ENCODE measurements around the gene B4GALT6.
A peak's percentile ranks its signal among the peaks of the same experiment; 100 is the strongest.
"Not testable (repeated sequence)": the region's sequence is repeated elsewhere in the genome, so short reads cannot be mapped to it uniquely, and the experiment has no call there.

Gene B4GALT6, protein sequence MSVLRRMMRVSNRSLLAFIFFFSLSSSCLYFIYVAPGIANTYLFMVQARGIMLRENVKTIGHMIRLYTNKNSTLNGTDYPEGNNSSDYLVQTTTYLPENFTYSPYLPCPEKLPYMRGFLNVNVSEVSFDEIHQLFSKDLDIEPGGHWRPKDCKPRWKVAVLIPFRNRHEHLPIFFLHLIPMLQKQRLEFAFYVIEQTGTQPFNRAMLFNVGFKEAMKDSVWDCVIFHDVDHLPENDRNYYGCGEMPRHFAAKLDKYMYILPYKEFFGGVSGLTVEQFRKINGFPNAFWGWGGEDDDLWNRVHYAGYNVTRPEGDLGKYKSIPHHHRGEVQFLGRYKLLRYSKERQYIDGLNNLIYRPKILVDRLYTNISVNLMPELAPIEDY

GRCh38 chr18:31684279-31685096 is at the start of gene B4GALT6:
B4GALT6 (minus strand) TSS chr18:31684581; CDS start chr18:31684426, 155 bp downstream.
- no peak for DNase-seq

DNA sequence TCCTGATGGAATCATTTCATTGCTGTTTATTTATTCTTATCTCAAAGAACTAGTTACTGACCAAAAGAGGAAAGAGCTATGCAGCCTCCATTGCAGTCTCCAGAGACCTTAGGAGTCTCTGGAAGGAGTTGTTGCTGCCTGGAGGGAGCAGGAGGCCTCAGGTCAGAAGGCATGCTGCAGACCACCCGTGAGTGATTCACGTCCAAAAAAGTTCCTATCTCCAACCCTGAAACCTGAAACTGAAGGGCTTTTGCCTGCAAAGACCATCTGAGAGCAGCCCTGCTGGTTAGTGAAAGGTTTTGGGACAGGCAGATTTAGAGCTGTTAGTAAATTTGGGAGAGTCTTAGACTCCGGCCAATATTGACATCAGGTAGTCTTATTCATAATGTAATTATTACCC is 47.2 kb upstream of the B4GALT6 start:
- DNase-seq: no peak

GRCh38 chr18:31729196-31729595 is 44.8 kb upstream of the B4GALT6 start:
- DNase-seq: not testable (repeated sequence)

DNA sequence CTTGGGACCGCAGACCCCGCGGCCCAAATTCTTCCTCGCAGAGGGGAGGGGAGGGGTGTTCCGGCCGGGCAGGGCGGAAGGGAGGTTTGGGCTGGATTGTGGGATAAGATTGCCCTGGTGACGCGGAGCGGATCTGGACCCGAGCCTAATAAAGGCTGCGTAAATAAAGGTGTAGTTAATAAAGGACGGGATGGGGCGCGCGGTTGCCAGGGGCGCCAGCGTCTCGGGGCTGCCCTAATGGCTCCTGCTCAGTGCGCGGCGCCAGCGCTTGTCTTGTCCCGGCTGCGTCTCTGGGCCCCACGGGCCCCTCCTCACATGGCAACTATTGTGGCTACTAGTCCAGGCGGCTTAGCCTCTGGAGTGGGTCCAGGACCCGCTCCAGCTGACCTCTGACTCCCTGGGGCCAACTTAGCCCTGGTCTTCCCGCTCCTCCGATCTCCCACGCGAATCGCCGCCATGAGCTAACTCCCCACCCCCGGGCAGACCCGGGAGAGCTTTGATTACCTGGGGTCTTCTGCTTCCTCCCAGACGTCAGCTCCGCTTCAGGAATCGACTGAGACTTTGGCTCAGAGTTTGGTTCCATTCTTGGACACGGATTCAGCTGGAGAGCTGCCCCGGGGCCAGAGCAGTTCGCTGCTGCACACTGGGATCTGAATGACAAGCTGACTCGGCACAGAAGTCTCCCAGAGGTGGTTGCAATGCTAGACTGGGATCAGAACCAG is 39.8 kb upstream of the B4GALT6 start:
- no peak for DNase-seq

GRCh38 chr18:31723639-31723989 is 39.2 kb upstream of the B4GALT6 start:
- DNase-seq: no peak

DNA sequence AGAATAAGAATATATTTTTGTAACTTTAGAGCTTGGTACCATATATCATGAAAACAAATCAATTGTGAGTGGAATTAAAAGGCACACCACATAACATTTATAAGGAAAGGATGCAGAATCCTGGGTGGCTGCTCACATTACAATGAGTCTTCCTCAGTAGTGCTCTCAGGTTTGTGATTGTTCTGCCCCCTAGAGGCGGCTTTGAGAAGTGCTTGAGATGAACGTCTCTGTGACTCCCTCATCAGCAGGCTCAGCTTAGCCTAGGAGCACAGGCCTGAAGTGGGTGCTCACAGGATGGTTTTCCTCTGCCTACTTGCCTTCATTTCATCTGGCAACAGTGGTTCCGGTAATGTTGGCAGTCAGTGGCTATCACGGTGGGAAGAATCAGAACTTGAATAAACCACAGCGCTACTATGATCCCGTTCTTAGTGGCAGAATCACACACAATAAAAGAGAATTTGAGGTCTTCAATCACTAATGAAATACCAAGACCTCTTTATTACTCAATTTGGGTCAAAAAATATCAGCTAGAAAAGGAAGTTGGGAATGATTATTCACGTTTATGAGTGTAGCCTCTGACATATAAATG is 38.1 kb upstream of the B4GALT6 start:
- peak; percentile 50 for DNase-seq

DNA sequence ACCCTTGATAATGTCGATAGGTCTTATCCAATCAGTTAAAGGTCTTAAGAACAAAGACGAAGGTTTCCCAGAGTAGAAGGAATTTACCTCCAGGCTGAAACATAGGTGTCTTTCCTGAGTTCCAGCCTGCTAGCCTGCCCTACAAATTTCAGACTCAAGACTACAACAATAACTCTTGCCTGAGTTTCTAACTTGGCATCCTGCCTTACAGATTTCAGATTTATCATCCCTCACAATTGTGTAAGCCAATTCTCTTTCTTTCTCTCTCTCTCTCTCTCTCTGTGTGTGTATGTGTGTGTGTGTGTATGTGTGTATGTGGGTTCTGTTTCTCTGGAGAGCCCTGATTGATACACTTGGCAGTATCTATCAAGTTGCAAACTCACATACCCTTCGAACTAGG is 37.2 kb upstream of the B4GALT6 start:
- peak; percentile 23 for DNase-seq

DNA sequence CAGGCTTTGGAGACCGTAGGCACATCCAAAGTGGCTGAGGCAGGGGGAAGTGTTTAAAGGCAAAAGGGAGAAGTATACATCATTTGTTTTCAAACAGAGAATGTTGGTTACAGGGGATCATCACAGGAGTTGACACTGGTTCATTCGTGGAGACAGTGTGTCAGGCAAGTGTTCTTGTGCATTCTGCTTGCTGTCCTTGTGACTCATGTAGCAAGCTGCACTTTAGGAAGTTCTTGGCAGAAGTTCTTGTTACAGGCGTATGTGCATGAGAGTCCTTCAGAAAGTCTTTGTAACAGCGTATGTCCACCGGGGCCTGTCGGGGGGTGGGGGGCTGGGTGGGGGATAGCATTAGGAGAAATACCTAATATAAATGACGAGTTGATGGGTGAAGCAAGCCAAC is 36.5 kb upstream of the B4GALT6 start:
- no peak for DNase-seq

- no peak for DNase-seq
Measured at GRCh38 chr18:31719363-31720006, 35.1 kb upstream of the B4GALT6 start.

DNA sequence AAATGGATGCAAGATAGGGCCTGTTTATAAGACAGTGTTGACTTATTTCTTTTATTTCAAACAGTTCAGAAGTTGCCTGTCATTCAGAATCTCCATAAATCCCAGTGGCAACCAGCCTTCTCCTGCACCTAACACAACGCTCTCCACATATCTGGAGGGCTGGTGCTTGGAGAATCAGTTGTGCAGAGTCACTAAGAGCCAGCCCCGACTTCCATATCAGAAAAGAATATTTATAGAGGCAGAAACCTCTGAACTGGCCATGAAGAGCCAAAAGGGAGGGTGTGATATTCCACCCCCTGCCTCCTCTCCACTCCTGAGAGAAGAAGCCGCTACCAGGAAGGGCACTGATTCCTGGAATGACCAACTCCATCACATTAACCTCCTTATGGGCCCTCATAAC is 34.0 kb upstream of the B4GALT6 start:
- DNase-seq: no peak

- DNase-seq: no peak
Measured at GRCh38 chr18:31716362-31716761, 32.0 kb upstream of the B4GALT6 start.

GRCh38 chr18:31711365-31712172 is 27.2 kb upstream of the B4GALT6 start:
- no peak for DNase-seq

DNA sequence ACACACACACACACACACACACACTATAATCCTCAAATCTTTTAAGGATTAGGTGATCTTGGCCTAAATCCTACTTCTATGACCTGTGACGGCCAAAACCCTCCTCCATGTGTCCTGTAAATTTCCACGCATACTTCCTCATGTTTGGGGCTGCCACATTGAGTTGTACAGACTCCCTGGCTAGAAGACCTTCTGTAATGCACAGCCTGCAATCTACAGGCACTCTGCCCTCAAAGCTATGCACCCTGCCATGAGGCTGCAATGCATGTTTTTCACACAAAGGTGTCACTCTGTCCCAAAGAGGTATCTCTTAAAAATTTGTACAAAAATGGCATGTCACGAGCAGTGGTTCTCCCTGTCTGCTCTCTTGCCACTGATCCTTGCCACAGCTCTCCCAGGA is 26.4 kb upstream of the B4GALT6 start:
- DNase-seq: no peak

- no peak for DNase-seq
Measured at GRCh38 chr18:31707815-31708214, 23.4 kb upstream of the B4GALT6 start.

GRCh38 chr18:31702449-31702848 is 18.1 kb upstream of the B4GALT6 start:
- DNase-seq: no peak

DNA sequence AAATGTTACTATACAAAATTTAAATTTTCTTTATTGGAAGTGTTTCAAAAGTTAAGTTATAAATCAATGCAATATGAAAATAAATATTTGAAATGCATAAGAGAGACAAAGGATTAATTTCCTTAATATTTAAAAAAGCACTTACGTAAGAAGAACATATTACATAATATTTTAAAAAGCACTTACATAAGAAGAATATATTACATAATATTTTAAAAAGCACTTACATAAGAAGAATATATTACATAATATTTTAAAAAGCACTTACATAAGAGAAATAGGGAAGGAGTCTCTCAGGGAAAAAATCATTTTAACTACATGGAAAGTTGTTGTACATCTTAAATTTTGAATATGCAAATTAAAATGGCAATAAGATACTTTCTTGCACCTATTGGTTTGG is 17.4 kb upstream of the B4GALT6 start:
- no peak for DNase-seq

GRCh38 chr18:31700990-31701389 is 16.6 kb upstream of the B4GALT6 start:
- DNase-seq: no peak

DNA sequence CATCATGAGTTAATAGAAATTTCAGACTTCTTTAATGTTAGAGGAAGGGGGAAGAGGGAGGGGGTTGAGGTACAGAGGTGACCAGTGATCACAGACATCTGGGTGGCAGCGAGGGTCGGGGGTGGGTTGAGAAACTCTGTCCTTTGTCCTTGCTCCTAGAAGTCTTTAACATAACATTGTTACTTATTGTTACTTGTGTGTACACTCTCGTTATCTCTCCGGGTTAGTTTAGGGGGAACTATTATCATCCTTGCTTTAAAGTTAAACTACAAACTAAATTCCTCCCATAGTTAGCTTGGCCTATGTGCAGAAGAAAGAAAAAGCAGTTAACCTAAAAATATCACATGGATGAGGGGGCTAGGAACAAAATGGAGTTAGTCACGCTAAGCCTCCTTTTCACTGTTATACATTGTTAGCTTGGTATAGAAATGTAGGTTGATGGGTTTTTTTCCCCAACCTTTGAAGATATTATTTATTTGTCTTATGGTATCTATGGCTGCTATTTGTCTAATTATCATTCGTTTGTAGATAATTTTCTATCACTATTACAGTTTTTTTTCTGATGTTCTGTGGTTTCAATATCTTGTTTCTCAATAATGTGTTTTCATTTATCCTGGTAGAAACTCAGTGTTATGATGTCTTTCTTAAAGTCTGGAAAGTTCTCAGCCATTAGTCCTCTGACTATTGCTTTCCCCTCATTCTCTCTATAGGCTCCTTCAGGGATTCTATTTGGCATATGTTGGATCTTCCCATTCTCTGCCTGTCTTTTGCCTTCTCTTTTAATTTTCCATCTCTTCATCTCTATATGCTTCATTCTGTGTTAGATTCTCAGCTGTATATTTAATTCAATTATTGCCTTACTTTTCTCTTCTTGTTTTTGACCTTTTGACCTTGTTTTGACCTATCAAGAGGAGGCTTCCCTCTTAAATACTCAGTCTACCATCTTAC is 13.2 kb upstream of the B4GALT6 start:
- DNase-seq: no peak

DNA sequence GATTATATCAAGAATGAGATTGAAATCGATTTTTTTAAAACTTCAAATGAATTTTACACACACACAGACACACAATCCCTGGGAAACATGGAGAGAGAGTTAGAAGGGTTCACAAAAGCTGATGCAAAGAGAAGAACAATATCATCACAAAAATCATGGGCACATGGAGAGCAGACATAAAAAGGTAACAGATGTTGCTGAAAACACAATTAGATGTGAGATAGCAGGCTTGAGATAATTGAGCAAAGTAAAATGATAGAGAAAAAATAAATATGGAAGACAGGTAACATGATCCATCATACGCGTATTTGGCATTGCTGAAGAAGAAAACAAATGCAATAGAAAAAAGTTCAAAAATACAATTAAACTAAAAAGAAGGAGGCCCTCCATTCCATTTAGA is 11.6 kb upstream of the B4GALT6 start:
- DNase-seq: no peak

DNA sequence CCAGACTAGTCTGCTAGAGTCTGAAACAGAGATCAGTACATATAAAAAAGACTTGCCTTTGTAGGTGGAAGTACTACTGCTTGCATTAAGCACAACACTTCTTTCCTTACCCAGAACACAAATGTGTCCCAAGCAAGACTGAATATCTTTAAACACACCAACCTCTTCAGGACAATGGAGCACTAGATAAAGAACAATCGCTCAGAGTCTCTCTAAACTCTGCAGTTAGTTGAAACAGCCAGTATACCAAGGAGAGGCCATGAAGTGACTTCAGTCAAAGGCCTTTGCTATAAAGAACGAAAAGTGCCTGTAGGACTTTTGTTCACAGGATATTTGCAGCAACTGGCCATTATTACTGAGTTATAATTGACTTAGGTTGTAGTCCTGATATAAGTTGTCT is 9.9 kb upstream of the B4GALT6 start:
- no peak for DNase-seq

DNA sequence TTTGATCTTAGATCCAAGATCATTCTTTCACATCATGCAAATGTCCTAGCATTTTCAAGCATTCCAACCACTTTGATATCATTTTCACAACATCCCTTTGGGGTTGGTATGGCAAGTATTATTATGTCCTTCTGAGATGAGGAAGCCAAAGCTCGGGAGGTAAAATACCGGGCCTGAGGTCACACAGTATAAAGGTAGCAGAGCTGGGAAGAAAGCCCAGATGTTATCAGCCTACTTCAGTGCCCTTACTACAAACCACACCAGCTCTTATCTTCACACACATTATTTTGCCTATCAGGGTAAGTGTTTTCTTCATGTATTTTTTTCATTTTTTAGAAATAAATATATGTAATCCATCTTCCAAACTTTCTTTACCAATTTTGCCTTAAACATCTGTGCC is 4.2 kb upstream of the B4GALT6 start:
- peak; percentile 28 for DNase-seq

All from NCI-H226 (cell line).